ENCODE measurements around the gene TESK2.
"Not testable (repeated sequence)": the region's sequence is repeated elsewhere in the genome, so short reads cannot be mapped to it uniquely, and the experiment has no call there.

TESK2 gene

DNA sequence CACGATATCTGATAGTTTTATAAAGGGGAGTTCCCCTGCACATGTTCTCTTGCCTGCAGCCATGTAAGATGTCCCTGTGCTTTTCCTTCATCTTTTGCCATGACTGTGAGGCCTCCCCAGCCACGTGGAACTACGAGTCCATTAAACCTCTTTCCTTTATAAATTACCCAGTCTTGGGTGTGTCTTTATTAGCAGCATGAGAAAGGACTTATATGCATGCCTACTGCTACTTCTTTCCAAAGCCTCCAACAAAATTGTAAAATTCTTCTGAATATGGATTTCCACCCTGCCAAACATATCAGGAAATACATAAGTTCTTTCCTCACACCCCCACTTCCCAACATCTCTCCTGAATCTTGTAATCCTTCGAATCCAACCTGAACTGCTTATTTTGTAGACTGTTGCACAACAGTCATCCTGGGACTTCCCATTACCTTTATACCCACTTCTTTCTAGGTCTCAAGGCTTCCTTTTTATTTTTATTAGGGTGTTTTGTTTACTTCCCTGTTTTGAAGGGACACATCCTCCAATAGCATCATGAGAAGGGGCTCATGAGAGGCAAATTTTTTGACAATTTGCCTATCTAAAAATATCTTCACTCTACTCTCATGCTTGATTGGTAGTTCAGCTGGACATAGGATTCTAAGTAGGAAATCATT is 83.2 kb downstream of the TESK2 start:
- FAIRE-seq: no peak

DNA sequence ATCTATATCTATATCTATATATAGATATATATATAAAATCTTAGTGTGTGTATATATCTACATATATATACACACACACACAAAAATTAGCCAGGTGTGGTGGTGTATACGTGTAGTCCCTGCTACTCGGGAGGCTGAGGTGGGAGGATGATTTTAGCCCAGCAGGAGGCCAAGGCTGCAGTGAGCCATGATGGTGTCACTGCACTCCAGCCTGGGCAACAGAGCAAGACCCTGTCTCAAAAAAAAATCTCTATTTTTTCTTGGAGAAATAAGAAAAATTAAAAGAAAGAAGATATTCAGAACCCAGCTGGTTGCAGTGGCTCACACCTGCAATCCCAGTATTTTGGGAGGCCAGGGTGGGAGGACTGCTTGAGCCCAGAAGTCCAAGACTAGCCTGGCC is 85.3 kb downstream of the TESK2 start:
- no peak for FAIRE-seq

DNA sequence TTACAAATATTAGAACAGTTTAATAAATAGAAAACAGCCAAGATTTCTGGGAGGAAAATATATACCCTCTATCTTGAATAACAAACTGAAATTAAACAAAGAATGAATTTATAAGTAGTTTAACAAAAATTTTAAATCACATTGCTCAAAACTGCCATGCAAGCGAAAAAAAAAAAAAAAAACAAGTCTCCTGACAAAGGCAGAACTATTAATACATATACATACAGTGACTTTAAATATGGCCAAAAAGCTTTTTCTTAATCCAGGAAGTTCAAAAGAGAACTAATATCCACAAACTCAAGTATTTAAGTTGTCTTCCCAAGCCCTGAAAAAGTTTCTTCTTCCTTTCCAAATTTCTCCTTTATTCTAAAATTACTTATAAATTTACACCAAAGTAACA is 87.2 kb downstream of the TESK2 start:
- no peak for FAIRE-seq

DNA sequence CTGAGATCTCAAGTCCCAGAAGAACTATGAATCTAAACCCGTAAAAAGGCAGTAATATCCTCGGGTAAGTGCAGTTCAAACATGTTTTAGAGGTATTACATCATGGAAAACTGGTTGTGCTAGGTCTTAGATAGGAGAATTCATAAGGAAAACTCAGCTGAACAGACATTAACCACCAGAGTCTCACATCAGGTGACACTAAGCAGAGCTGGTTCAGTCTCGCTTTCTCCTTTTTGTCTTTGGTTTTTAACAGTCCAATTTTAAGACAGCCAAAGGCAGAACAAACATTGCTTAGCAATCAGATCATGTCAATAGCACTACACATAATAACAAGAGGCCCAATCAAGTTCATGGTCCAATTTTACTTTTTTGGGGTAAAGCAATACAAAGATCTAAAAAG is 87.7 kb downstream of the TESK2 start:
- no peak for FAIRE-seq

DNA sequence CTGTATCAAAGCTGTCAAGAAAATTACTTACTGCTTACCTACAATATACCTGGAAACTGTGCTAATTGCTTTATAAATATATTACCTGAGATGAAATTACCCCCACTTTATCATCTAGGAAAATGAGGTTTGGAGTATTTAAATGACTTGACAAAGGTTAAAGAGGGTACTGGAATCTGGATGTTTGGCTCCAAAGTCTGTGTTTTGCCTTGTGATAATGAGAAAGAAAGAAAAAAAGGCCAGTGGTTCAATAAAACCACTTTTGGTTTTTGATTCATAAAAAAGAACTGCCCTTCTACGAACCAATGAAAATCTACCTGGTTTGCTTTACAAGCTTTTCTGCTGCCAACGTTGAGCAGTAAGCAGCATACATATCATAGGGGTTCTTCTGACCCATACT is 89.4 kb downstream of the TESK2 start:
- no peak for FAIRE-seq

DNA sequence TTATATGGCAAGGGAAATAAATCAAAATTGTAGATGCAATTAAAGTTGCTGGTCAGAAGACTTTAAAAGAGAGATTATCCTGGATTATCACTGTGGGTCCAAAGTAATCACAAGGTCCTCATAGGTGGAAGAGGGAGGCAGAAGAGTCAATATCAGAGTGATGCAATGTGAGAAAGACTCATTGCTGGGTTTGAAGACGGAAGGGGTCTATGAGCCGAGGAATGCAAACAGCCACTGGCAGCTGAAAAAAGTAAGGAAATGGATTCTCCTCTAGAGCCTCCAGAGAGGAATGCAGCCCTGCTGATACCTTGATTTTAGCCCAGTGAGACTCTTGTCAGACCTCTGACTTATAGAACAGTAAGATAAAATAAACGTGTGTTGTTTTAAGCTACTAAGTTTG is 90.9 kb downstream of the TESK2 start:
- no peak for FAIRE-seq

DNA sequence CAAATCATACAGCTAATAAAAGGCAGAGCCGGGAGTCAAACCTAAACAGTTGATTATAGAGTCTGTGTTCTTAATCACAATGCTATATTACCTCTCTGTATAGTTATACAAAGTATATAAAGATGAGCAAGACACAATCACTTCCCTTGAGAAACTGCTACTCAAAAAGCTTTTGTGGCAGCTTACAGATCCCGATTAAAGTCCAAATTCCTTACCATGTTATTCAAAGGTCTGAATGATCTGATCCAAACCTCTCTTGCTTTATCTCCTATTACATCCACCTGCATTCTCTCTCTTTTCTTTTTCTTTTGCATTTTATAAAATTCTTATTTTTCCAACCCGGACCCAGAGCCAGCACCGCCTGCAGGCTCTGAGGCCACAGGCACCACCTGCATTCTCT is 93.7 kb downstream of the TESK2 start:
- no peak for FAIRE-seq

DNA sequence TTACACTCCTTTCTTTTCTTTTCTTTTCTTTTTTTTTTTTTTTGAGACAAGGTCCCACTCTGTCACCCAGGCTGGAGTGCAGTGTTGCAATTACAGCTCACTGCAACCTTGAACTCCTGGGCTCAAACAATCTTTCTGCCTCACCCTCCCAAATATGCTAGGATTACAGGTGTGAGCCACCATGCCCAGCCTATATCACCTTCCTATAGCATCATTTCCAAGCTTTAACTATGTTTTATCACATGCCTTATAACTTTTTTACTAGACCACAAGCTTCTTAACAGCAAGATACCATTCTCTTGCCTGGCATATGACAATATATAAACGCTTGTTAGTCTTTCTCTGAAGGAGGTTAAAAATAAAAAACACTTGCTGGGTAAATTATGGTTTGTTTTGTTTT is 95.4 kb downstream of the TESK2 start:
- FAIRE-seq: no peak

DNA sequence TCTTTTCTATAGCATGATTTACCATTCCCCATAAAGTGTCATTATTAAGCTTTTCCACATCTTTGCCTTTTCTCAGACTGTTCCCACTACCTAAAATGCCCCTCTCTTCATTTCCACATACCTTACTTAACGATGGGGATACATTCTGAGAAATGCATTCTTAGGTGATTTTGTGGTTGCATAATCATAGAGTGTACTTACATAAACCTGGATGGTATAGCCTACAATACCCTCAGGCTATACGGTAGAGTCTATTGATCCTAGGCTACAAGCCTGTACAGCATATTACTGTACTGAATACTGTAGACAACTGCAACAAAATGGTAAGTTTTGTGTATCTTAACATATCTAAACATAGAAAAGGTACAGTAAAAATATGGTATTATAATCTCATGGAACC is 95.9 kb downstream of the TESK2 start:
- no peak for FAIRE-seq

DNA sequence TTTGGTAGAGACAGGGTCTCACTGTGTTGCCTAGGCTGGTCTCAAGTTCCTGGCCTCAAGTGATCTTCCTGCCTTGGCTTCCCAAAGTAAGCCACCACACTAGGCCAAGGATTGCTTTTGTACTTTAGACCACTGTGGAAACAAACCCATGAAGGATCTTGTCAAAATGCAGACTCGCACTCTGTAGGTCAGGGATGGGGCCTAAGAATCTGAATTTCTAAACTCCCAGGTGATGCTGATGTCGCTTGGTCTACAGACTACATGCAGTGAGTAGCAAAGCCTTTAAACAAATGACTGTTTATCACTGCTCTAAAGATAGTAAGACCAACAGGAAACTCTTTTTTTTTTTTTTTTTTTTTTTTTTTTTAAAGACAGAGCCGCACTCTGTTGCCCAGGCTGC is 96.6 kb downstream of the TESK2 start:
- FAIRE-seq: no peak

DNA sequence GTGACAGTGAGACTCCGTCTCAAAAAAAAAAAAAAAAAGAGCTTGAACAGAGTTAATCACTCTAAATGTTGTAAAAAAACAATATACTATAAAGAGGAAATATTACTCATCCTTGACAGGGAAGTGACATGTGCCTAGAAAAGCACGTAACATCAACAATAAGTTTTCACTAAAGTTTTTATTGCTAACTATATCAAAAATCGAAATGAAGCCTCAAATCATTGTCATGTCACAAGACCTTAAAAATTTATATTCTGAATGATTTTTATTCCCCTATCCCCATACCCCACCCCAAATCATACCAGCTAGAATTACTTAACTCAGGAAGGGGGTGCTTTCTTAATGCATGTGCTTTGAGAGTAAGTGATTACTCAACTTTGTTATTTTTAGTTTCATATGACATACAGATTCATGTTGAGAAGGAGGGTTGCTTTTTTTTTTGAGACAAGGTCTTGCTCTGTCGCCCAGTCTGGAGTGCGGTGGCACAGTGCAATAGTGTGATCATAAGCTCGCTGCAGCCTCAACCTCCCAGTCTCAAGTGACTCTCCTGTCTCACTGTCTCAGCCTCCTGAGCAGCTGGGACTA is 97.2 kb downstream of the TESK2 start:
- no peak for FAIRE-seq

DNA sequence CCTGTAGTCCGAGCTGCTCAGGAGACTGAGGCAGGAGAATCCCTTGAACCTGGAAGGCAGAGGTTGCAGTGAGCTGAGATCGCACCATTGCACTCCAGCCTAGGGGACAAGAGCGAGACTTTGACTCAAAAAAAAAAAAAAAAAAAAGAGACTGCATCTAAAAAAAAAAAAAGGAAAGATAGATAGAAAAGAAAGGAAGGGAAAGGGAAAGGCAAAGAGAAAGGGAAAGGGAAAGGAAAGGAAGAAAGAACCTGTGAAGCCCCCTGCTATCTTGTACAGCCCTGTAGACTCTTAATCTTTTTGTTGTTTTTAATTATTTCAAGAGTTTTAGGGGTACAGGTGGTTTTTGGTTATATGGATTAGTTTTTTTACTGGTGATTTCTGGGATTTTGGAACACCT is 104.7 kb downstream of the TESK2 start:
- no peak for FAIRE-seq

DNA sequence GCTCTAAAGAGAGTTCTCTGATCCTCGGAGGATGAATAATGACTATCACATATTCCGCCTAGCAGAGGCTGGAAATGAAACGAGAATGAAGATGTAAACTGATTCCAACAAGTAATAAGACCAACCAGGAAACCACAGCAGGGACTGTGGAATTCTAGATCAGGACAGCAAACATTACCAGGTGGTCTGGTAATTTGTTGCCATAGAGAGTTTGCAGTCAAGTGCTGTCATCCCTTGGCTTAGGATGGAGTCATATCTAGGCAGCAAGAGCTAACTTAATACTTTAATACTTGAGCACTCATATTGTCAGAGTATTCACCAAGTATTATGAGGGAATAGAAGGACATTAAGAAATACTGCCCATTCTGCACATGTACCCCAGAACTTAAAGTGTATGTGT is 105.7 kb downstream of the TESK2 start:
- no peak for FAIRE-seq

DNA sequence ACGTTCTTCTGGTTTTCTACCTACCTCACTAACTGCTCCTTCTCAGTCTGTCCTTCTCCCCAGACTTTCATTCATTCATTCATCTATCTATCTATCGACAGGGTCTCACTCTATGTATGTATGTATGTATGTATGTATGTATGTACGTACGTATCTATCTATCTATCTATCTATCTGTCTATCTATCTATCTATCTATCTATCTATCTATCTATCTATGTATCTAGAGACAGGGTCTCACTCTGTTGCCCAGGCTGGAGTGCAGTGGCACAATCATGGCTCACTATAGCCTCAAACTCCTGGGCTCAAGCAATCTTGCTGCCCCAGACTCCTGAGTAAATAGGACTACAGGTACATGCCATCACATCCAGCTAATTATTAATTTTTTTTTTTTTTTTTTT is 106.8 kb downstream of the TESK2 start:
- not testable (repeated sequence) for FAIRE-seq

DNA sequence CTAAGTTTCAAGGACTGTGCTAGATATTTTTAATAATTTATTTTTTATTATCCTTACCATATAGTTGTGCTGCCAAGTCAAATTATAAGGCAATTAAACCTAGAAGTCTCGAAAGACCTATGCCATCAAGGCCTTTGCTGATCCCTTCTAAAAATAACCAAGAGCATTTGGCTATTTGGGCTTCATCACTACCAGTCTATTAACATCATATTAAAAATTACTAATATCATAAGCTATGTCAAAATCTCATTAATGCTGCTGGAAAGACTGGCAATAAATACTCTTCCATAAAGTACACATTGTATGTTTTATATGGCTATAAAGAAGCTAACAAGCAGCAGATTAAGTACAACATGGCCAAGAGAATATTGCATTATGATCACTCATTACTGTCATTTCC is 107.8 kb downstream of the TESK2 start:
- FAIRE-seq: no peak

DNA sequence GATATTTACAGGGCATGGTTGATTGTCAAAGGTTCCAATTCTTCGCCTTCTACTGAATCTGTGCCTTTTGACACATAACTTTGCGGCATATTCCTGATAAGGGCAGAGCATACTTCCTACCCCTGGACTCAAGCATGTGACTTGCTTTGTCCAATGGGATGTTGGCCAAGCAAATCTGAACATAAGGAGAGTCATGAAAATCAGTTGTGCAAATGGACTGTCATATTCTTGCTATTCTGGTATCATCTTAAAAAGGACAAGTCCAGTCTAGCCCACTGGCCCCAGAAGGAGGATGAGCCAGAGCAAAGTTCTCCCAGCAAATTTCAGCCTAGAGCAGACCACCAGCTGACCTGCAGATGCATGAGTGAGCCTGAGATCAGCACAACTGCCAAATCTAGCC is 109.7 kb downstream of the TESK2 start:
- no peak for FAIRE-seq

DNA sequence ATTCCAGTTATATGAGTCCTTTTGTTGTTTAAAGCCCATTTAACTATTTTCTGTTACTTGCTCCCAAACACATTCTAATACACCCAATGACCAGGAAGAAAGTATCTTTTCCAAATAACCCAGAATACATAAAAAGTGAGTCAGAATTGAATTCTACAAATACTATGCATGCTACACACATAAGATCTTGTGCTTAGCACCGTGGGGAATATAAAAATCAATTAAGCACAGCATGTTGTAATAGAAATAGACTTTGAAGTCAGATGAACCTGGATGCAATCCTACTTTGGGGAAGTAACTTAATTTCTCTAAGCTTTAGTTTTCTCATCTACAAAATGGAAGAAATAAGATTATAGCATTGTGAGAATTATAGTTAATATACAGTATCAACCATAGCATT is 110.2 kb downstream of the TESK2 start:
- FAIRE-seq: no peak

DNA sequence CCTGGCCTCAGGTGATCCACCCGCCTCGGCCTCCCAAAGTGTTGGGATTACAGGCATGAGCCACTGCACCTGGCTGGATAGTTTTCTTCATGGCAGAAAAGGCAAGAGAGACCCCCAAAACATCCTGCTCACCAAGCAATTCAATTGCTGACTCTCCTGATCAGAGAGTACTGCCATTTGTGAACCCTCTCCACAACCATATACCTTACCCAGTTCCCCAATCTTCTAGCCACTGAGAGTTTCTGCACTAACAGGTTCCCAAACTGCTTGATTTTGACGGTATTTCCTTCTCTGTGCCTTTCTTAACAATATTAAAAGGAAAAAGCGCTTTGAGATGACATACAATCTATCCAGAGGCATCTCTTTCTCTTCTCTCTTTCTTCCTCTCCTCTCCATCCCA is 110.8 kb downstream of the TESK2 start:
- no peak for FAIRE-seq

DNA sequence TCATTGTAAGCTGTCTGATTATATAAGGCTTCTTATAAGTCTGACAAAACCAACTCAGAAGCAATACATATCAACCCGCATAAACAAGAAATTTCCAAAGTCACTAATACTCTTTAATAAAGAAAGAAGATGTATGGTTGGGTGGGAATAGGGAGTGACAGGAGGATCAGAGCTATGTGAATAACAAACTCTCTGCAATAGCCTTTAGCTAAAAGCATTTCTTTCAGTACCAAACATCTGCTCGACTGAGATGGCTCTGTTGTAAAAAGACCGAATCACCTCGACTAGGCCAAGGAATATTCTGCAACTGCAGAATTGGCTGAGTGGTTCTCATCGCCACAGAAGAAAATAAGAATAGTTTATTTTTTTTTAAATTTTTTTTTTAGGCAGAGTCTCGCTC is 111.4 kb downstream of the TESK2 start:
- FAIRE-seq: no peak

DNA sequence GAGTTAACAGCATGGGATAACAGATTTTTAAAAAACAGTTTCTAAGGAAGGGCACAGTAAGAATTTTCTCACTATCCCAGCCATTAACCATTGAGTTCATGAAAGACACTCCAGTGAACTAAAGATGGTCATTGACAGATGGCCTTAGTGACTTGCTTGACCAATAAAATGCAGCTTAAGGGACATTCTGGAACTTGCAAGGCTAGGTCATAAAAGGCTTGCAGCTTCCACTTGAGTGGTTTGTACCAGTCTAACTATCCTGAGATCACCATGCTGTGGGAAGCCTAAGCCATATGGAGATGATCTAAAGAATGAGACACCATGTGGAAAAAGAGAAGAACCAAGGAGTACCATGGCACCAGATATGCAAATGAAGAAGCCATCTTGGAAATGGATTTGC is 112.8 kb downstream of the TESK2 start:
- FAIRE-seq: no peak

DNA sequence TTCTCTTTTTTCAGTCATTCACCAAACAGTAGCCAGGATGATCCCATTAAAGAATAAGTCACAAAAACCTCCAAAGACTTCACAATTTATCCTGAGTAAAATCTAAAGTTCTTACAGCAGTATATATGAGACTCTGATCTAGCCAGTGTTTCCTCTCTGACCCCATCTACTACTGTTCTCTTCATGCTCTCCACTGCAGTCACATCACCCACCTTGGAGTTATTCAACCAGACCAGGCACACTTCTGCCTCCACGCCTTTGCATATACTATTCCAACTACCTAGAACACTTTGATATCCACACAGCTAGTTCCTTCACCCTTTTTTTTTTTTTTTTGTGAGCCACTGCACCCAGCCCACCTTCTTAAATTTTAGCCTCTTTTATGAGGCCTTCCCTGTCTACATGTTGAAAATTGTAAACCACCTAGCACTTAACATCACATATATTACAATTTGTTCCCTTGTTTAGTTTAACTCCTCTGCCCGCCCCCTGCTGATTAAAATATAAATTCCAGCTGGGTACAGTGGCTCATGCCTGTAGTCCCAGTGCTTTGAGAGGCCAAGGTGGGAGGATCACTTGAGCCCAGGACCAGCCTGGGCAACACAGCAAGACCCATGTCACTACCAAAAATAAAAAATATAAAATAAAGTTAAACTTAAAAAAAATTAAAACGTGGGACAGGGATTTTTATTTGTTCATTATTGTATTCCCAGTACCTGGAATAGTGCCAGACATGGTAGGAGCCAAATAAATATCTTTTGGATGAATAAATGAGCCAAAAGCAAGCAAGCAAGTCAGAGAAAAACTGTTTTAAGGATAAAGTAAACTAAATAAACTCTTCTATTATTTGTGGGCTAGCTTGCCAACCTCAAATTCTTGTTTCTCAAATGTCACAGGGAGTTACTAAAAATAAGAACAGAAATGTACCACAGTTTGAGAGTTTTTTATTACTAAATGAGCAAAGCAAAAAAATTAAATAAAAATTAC is 115.6 kb downstream of the TESK2 start:
- FAIRE-seq: no peak

DNA sequence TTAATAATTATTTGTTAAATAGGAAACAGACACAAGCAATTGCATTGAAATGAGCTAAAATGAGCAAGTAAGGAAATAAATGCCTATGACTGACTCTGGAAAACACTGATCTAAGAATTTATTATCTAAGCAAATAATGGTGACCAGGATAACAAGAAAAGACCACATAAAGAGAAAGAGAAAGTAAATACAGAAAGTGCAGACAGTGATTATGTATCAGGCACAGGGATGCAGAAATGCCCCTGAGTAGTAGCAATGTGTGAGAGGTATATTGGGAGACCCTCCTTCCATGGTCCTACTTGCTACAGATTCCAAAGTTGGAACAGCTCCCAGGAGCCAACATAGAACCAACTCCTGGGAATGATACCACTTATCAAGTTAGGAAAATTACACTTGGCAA is 117.4 kb downstream of the TESK2 start:
- no peak for FAIRE-seq

DNA sequence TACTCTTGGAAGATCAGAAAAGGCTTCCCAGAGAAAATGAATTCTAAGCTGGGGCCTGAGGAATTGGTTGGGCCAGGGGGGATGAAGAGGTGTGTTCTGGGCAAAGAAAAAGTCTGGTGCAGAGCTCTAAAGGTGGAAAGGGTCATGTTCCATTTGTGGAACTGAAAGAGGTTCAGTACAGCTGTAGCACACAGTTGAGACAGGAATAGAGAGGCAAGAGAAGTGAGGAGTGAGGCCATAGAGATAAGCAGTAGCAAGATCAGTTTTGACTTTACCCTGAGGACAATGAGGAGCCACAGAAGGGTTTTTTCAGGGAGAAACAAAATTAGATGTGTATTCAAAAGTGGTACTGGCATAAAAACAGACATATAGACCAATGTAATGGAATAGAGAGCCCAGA is 120.4 kb downstream of the TESK2 start:
- no peak for FAIRE-seq

DNA sequence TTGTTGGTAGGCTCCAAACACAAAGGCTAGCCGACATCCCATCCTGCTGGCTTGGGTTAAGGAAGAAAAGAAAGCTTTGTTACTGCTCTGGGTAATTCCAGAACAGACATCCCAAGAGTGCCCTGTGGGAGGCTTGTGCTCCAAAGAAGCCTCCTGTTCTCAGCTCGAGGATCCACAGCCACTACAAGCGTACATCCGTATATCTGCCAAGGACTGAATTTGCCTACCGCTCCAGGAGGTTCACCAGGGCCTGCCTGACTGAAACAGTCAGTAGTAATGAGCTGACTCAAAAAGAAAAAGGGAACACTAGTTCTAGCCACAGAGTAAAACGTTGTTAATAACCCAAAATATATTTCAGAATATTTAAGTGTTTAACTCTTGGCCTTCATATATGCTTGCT is 125.9 kb downstream of the TESK2 start:
- FAIRE-seq: no peak

Data from A204.1 (cell line).